ENCODE measurements around the gene VSIR. TPM values are rescaled to one million over a fixed set of nuclear protein-coding genes. Genes with fewer than 3 reads are reported as not detected.

VSIR gene
- total and polyA plus RNA-seq, 2 donors (not counting 1 experiment from before 2014, with no cell fraction given), result 40.5 to 61.2 TPM

- TF ChIP-seq CTCF (IDR thresholded peaks at IDR 0.05) (no peak), EZH2 (IDR thresholded peaks at IDR 0.05; ENCODE audit: borderline replicate concordance, insufficient read depth, low read depth, low read length, poor library complexity, severe bottlenecking) (no peak)
- ATAC-seq (ENCODE audit: low read depth) (no peak), DNase-seq (no peak)
- H3K79me2 ChIP-seq (ENCODE audit: control insufficient read depth, insufficient read depth, low read length), result no peaks in the 10 kb centered on the region
- Mint-ChIP-seq H3K9me3 (ENCODE audit: insufficient read depth) (no peaks in the 10 kb centered on the region), H3K4me3 (no peak overlapping the region), H3K27ac (peak overlapping the region; percentile 11), H3K4me1 (no peaks in the 10 kb centered on the region), H3K27me3 (no peaks in the 10 kb centered on the region)
- no peaks in the 10 kb centered on the region for H3K4me1 ChIP-seq (ENCODE audit: control insufficient read depth in 2 of 2, insufficient read depth in 2 of 2, low read length in 2 of 2)
- intact Hi-C loops (cut with micrococcal nuclease), result no loop called here
- H3K27me3 ChIP-seq (replicated peaks in 1 of 4; ENCODE audit: control extremely low read depth in 1 of 4, control insufficient read depth in 3 of 4, insufficient read depth in 4 of 4, low read length in 3 of 4), result no peaks in the 10 kb centered on the region
- H3K4me2 ChIP-seq (replicated peaks; ENCODE audit: low read depth, low read length, poor library complexity, severe bottlenecking), result no peak overlapping the region
- no peak overlapping the region for H3K9ac ChIP-seq (ENCODE audit: low read length)
- H3K9me3 ChIP-seq (ENCODE audit: control extremely low read depth in 1 of 3, control insufficient read depth in 2 of 3, insufficient read depth in 1 of 3, low read length in 2 of 3), result no peaks in the 10 kb centered on the region
- H3K36me3 ChIP-seq (replicated peaks in 1 of 2; ENCODE audit: control extremely low read depth in 1 of 2, control insufficient read depth in 1 of 2, extremely low read depth in 1 of 2, insufficient read depth in 2 of 2, low read length in 1 of 2), result peaks cover 7 to 95% of the 10 kb centered on the region in 2 experiments
- 86% methylated on average over 6 of the region's 9 CpGs for whole genome bisulfite sequencing (ENCODE audit: insufficient coverage)
- no peak overlapping the region for H3K4me3 ChIP-seq (ENCODE audit: control extremely low read depth in 1 of 5, extremely low read depth in 1 of 5, insufficient read depth in 1 of 5, low read depth in 2 of 5, low read length in 4 of 5)
- peaks cover 6% of the 10 kb centered on the region for H4K20me1 ChIP-seq (ENCODE audit: control insufficient read depth, insufficient read depth, low read length, poor library complexity, severe bottlenecking)
- ChIA-PET CTCF (interaction anchor here (0.9 to 2.5 kb wide), 4 partner anchors 10 to 125 kb away, joined by 3 to 10 read pairs (median 6); no protein-coding TSS in a partner anchor), POLR2A (no interaction called here)
- no peak overlapping the region for H2AFZ ChIP-seq (ENCODE audit: insufficient read depth, low read depth, low read length, poor library complexity, severe bottlenecking)
- no peak overlapping the region for H3K27ac ChIP-seq (ENCODE audit: low read length in 2 of 2)
Observed at GRCh38 chr10:71821909-71822763, 48.8 kb upstream of the VSIR start.

GRCh38 chr10:71820966-71821365, 47.6 kb upstream of the VSIR start:
- H3K27ac ChIP-seq (ENCODE audit: low read length in 2 of 2), result no peak overlapping the region
- H3K4me3 ChIP-seq (ENCODE audit: control extremely low read depth in 1 of 5, extremely low read depth in 1 of 5, insufficient read depth in 1 of 5, low read depth in 2 of 5, low read length in 4 of 5), result no peak overlapping the region
- Mint-ChIP-seq H3K9me3 (ENCODE audit: insufficient read depth) (no peaks in the 10 kb centered on the region), H3K4me1 (no peaks in the 10 kb centered on the region), H3K4me3 (no peak overlapping the region), H3K27ac (peak overlapping the region; percentile 37), H3K27me3 (no peaks in the 10 kb centered on the region)
- ChIA-PET CTCF (interaction anchor here (0.9 kb wide), 2 partner anchors 62 to 97 kb away, joined by 3 read pairs; no protein-coding TSS in a partner anchor), POLR2A (no interaction called here)
- H3K27me3 ChIP-seq (replicated peaks in 1 of 4; ENCODE audit: control extremely low read depth in 1 of 4, control insufficient read depth in 3 of 4, insufficient read depth in 4 of 4, low read length in 3 of 4), result no peaks in the 10 kb centered on the region
- no peaks in the 10 kb centered on the region for H3K9me3 ChIP-seq (ENCODE audit: control extremely low read depth in 1 of 3, control insufficient read depth in 2 of 3, insufficient read depth in 1 of 3, low read length in 2 of 3)
- no peak for DNase-seq
- H4K20me1 ChIP-seq (ENCODE audit: control insufficient read depth, insufficient read depth, low read length, poor library complexity, severe bottlenecking), result peaks cover 6% of the 10 kb centered on the region
- no peaks in the 10 kb centered on the region for H3K79me2 ChIP-seq (ENCODE audit: control insufficient read depth, insufficient read depth, low read length)
- H3K36me3 ChIP-seq (replicated peaks in 1 of 2; ENCODE audit: control extremely low read depth in 1 of 2, control insufficient read depth in 1 of 2, extremely low read depth in 1 of 2, insufficient read depth in 2 of 2, low read length in 1 of 2), result peaks cover 7 to 96% of the 10 kb centered on the region in 2 experiments
- no peak overlapping the region for H3K9ac ChIP-seq (ENCODE audit: low read length)
- no peak overlapping the region for H2AFZ ChIP-seq (ENCODE audit: insufficient read depth, low read depth, low read length, poor library complexity, severe bottlenecking)
- WGBS (ENCODE audit: insufficient coverage), result 97% methylated on average over 6 of the region's 8 CpGs
- TF ChIP-seq EZH2 (IDR thresholded peaks at IDR 0.05; ENCODE audit: borderline replicate concordance, insufficient read depth, low read depth, low read length, poor library complexity, severe bottlenecking) (no peak), CTCF (IDR thresholded peaks at IDR 0.05) (no peak)
- ATAC-seq (ENCODE audit: low read depth), result no peak
- intact Hi-C loops (cut with micrococcal nuclease), result no loop called here
- H3K4me2 ChIP-seq (replicated peaks; ENCODE audit: low read depth, low read length, poor library complexity, severe bottlenecking), result no peak overlapping the region
- no peaks in the 10 kb centered on the region for H3K4me1 ChIP-seq (ENCODE audit: control insufficient read depth in 2 of 2, insufficient read depth in 2 of 2, low read length in 2 of 2)
